SU-DHL-6 (cell line): Measurements from ENCODE around the gene MANSC4.

Source experiments
- H2AFZ ChIP-seq: fragments of 200-600 bp; sonication (generic); 2 replicates; pipeline ENCODE4 v1.6.1; 2014; ENCODE audit warnings: low read depth, mild to moderate bottlenecking, moderate library complexity, mixed read lengths, antibody characterized with exemption, low read length; ENCODE audit not compliant: severe bottlenecking
- H3F3A ChIP-seq: fragments of 200-600 bp; shearing (Covaris generic); 2 replicates; pipeline ENCODE4 v1.6.0; 2016; ENCODE audit warnings: antibody characterized with exemption, mild to moderate bottlenecking; ENCODE audit not compliant: insufficient read depth
- H3K27ac ChIP-seq: fragments of 200-600 bp; sonication (generic); 2 replicates; pipeline ENCODE4 v1.5.1; 2016; ENCODE audit warnings: low read depth, mild to moderate bottlenecking, low read length, moderate library complexity, mixed read lengths
- H3K27me3 ChIP-seq: fragments of 200-600 bp; sonication (generic), shearing (Covaris generic); 2 replicates; pipeline ENCODE4 v1.6.0; 2014; ENCODE audit warnings: mild to moderate bottlenecking, low read length
- H3K36me3 ChIP-seq: fragments of 200-600 bp; sonication (generic); 2 replicates; pipeline ENCODE4 v1.6.1; 2014; ENCODE audit warnings: mild to moderate bottlenecking, low read length, mixed read lengths
- H3K4me2 ChIP-seq: fragments of 300-600, 200-600 bp; shearing (Covaris generic), sonication (generic); 2 replicates; pipeline ENCODE4 v1.6.0; 2014; ENCODE audit warnings: low read length, low read depth, mild to moderate bottlenecking; ENCODE audit not compliant: poor library complexity, severe bottlenecking
- H3K4me3 ChIP-seq: fragments of 200-600 bp; sonication (generic); 2 replicates; pipeline ENCODE4 v1.5.1; 2014; ENCODE audit warnings: antibody characterized with exemption, low read length, mild to moderate bottlenecking, mixed read lengths; ENCODE audit not compliant: insufficient read depth, poor library complexity, severe bottlenecking
- H3K79me2 ChIP-seq: fragments of 200-600 bp; sonication (generic); 2 replicates; pipeline ENCODE4 v1.6.1; 2014; ENCODE audit warnings: mild to moderate bottlenecking, low read length, moderate library complexity; ENCODE audit not compliant: insufficient read depth
- H3K9ac ChIP-seq: fragments of 200-600 bp; sonication (generic); 2 replicates; pipeline ENCODE4 v1.7.0; 2014; ENCODE audit warnings: mild to moderate bottlenecking, low read length
- H3K9me2 ChIP-seq: fragments of 200-600 bp; sonication (generic); replicated peaks from 2 replicates; pipeline ENCODE4 v1.6.1; 2014; ENCODE audit warnings: low read length; ENCODE audit not compliant: insufficient read depth
- H3K9me3 ChIP-seq: fragments of 200-600 bp; sonication (generic); 2 replicates; pipeline ENCODE4 v1.6.1; 2014; ENCODE audit warnings: low read length, mixed read lengths; ENCODE audit not compliant: insufficient read depth
- H4K20me1 ChIP-seq: fragments of 200-600 bp; sonication (generic); 2 replicates; pipeline ENCODE4 v1.6.1; 2014; ENCODE audit warnings: low read depth, mild to moderate bottlenecking, antibody characterized with exemption, low read length, moderate library complexity, mixed read lengths
- CTCF ChIP-seq: fragments of 200-600 bp; sonication (generic); IDR thresholded peaks from one replicate; pipeline ENCODE4 v1.5.1; 2017; ENCODE audit warnings: antibody characterized with exemption, mild to moderate bottlenecking, low read length, moderate library complexity; ENCODE audit not compliant: insufficient read depth, poor library complexity, severe bottlenecking
- EZH2phosphoT487 ChIP-seq: fragments of 200-600 bp; sonication (generic), shearing (Covaris generic); conservative IDR thresholded peaks from 2 replicates; pipeline ENCODE4 v1.6.1; 2018; ENCODE audit warnings: mild to moderate bottlenecking, antibody characterized with exemption, low read length, moderate library complexity, mixed read lengths

MANSC4 gene

GRCh38 chr12:27780612-27781408 lies 774 bp upstream of the MANSC4 start:
- no peaks in the 10 kb centered on the region for H3K9me3 ChIP-seq
- H3K4me3 ChIP-seq: peak overlapping the region; percentile 62
- TF ChIP-seq CTCF (no peak), EZH2phosphoT487 (no peak)
- peak overlapping the region; percentile 78 for H3K9ac ChIP-seq
- no peaks in the 10 kb centered on the region for H3K36me3 ChIP-seq
- H4K20me1 ChIP-seq: no peaks in the 10 kb centered on the region
- H3K27ac ChIP-seq: peak overlapping the region; percentile 71
- H3K9me2 ChIP-seq: no peaks in the 10 kb centered on the region
- H2AFZ ChIP-seq: peak overlapping the region; percentile 59
- H3F3A ChIP-seq: peaks cover 14% of the 10 kb centered on the region; the same call in 1 of the 2 replicates
- H3K79me2 ChIP-seq: peaks cover 51% of the 10 kb centered on the region
- H3K27me3 ChIP-seq: no peaks in the 10 kb centered on the region
- peak overlapping the region; percentile 85 for H3K4me2 ChIP-seq

- peak overlapping the region; percentile 62 for H3K4me3 ChIP-seq
- H3K79me2 ChIP-seq: peaks cover 39% of the 10 kb centered on the region
- peak overlapping the region; percentile 71 for H3K27ac ChIP-seq
- H3K9ac ChIP-seq: peak overlapping the region; percentile 78
- H3K36me3 ChIP-seq: no peaks in the 10 kb centered on the region
- no peaks in the 10 kb centered on the region for H3K27me3 ChIP-seq
- no peaks in the 10 kb centered on the region for H4K20me1 ChIP-seq
- peaks cover 10% of the 10 kb centered on the region; the same call in 1 of the 2 replicates for H3F3A ChIP-seq
- no peaks in the 10 kb centered on the region for H3K9me2 ChIP-seq
- H3K9me3 ChIP-seq: no peaks in the 10 kb centered on the region
- peak overlapping the region; percentile 85 for H3K4me2 ChIP-seq
- H2AFZ ChIP-seq: peak overlapping the region; percentile 89
- no peak for TF ChIP-seq CTCF
- no peak for TF ChIP-seq EZH2phosphoT487
Observed at GRCh38 chr12:27779416-27779919, 568 bp downstream of the MANSC4 start.

- Histone ChIP-seq H3K27me3 (no peaks in the 10 kb centered on the region), H3K4me2 (no peak overlapping the region), H3K79me2 (peaks cover 29% of the 10 kb centered on the region), H2AFZ (no peak overlapping the region), H3K27ac (no peak overlapping the region), H3K36me3 (no peaks in the 10 kb centered on the region), H4K20me1 (no peaks in the 10 kb centered on the region), H3K9me3 (no peaks in the 10 kb centered on the region), H3K9me2 (no peaks in the 10 kb centered on the region), H3K4me3 (no peak overlapping the region), H3F3A (peaks cover 10% of the 10 kb centered on the region; the same call in 1 of the 2 replicates), H3K9ac (no peak overlapping the region)
- TF ChIP-seq EZH2phosphoT487 (no peak), CTCF (no peak)
Observed at GRCh38 chr12:27778206-27778605, 1.8 kb downstream of the MANSC4 start.
